Gastrocnemius medialis (tissue), 4 donors: ENCODE data around the gene ABCA8. TPM values are rescaled to one million over a fixed set of nuclear protein-coding genes. Genes with fewer than 3 reads are reported as not detected.

Source experiments
- total RNA-seq, 4 donors: library from RNA; depleted of rRNA; stranded (reverse); fragments of >200 nt; gene quantifications; one replicate each; pipeline versions ENCODE4 v1.1.0 to v1.2.3, GENCODE V29; 2016

ABCA8 gene
- total RNA-seq, 4 donors from 2014 or later: 8.4 to 24.9 (median 21.7) TPM

Other genes starting within 250 kb of the ABCA8 start
- 10 to 100 TPM in 2 of 4 donors, 1 to 10 TPM in 2; 6.0 to 38.2 (median 8.5) TPM for gene ABCA9, start 105.5 kb upstream of the ABCA8 start, total RNA-seq
- 10 to 100 TPM; 12.8 to 82.3 (median 15.7) TPM for gene ABCA6, start 186.5 kb upstream of the ABCA8 start, total RNA-seq